GM06990 (cell line): ENCODE measurements around the gene KANSL1.

Experiments
- DNase-seq: peaks from one replicate; pipeline ENCODE4 v3.0.0-alpha.2; 2011; ENCODE audit not compliant: insufficient read length; ENCODE audit errors: extremely low read depth
- H3K27me3 ChIP-seq: replicated peaks from 2 replicates; pipeline ENCODE4 v1.6.0; 2011; ENCODE audit warnings: low read length; ENCODE audit not compliant: control insufficient read depth, insufficient read depth
- H3K36me3 ChIP-seq: 2 replicates; pipeline ENCODE4 v1.5.1; 2011; ENCODE audit warnings: low read length; ENCODE audit not compliant: control insufficient read depth, insufficient read depth
- H3K4me3 ChIP-seq: replicated peaks from 2 replicates; pipeline ENCODE4 v1.5.1; 2011; ENCODE audit warnings: low read depth, mild to moderate bottlenecking, control low read depth, low read length
- CTCF ChIP-seq: IDR thresholded peaks from 2 replicates; pipeline ENCODE4 v1.5.1; 2011; ENCODE audit warnings: low read length, control low read depth, mild to moderate bottlenecking, inconsistent platforms; ENCODE audit not compliant: insufficient read depth, poor library complexity, severe bottlenecking

The KANSL1 gene

GRCh38 chr17:46031920-46032319 lies 161.3 kb downstream of the KANSL1 start:
- TF ChIP-seq CTCF, result no peak
- H3K4me3 ChIP-seq, result no peak overlapping the region
- peaks cover 35% of the 10 kb centered on the region for H3K36me3 ChIP-seq
- no peak for DNase-seq
- no peaks in the 10 kb centered on the region for H3K27me3 ChIP-seq

GRCh38 chr17:46031440-46031839 lies 161.8 kb downstream of the KANSL1 start:
- H3K27me3 ChIP-seq, result no peaks in the 10 kb centered on the region

GRCh38 chr17:46030752-46031151 lies 162.5 kb downstream of the KANSL1 start:
- DNase-seq, result no peak
- no peak for TF ChIP-seq CTCF
- Histone ChIP-seq H3K36me3 (peaks cover 35% of the 10 kb centered on the region), H3K27me3 (no peaks in the 10 kb centered on the region), H3K4me3 (no peak overlapping the region)

More at GRCh38 chr17:46031440-46031839, 161.8 kb downstream of the KANSL1 start:
- no peak overlapping the region for H3K4me3 ChIP-seq
- no peak for TF ChIP-seq CTCF
- H3K36me3 ChIP-seq, result peaks cover 35% of the 10 kb centered on the region
- no peak for DNase-seq

- Histone ChIP-seq H3K36me3 (peaks cover 35% of the 10 kb centered on the region), H3K4me3 (no peak overlapping the region), H3K27me3 (no peaks in the 10 kb centered on the region)
- no peak for TF ChIP-seq CTCF
- no peak for DNase-seq
Observed at GRCh38 chr17:46029627-46030026, 163.6 kb downstream of the KANSL1 start.

- no peak overlapping the region for H3K4me3 ChIP-seq
- peaks cover 32% of the 10 kb centered on the region for H3K36me3 ChIP-seq
- DNase-seq, result no peak
- no peaks in the 10 kb centered on the region for H3K27me3 ChIP-seq
- no peak for TF ChIP-seq CTCF
Observed at GRCh38 chr17:46028981-46029565, 164.2 kb downstream of the KANSL1 start.

GRCh38 chr17:46028374-46028773 lies 164.9 kb downstream of the KANSL1 start:
- H3K36me3 ChIP-seq, result peaks cover 28% of the 10 kb centered on the region
- no peak for DNase-seq

More at GRCh38 chr17:46028374-46028773, 164.9 kb downstream of the KANSL1 start:
- H3K27me3 ChIP-seq, result no peaks in the 10 kb centered on the region
- no peak overlapping the region for H3K4me3 ChIP-seq
- TF ChIP-seq CTCF, result no peak
